GM12878 (cell line): ENCODE data around the gene EPHA7. TPM values are rescaled to one million over a fixed set of nuclear protein-coding genes. Genes with fewer than 3 reads are reported as not detected.

Source experiments
- ATAC-seq: fragments of 200-7000 bp; cut with Tn5 transposase; 3 replicates; pipeline ENCODE4 v1.9.1; 2020; ENCODE audit warnings: mild to moderate bottlenecking, moderate library complexity
- BruUV-seq: library from RNA; stranded (reverse); fragments of 400-500 nt; replicated peaks from 2 replicates; lab custom pipeline; 2021; lab: Mats Ljungman, UMichigan
- CTCF ChIA-PET: fragments of 300-600 bp; sonication (Branson Sonifier 250); formaldehyde crosslinking; extraction: SDS; loops from one replicate; lab custom pipeline; 2021; ENCODE audit warnings: inconsistent platforms; lab: Yijun Ruan, JAX
- POLR2A ChIA-PET: fragments of 350-600 bp; formaldehyde crosslinking; extraction: SDS; loops from one replicate; lab custom pipeline; 2021; ENCODE audit warnings: inconsistent platforms; lab: Charles Lee
- RAD21 ChIA-PET: fragments of 300-600 bp; sonication (Branson Sonifier 250); formaldehyde crosslinking; loops from one replicate; lab custom pipeline; 2023; ENCODE audit warnings: antibody characterized with exemption; ENCODE audit not compliant: unreplicated experiment; lab: Charles Lee
- SMC1A ChIA-PET: fragments of 300-600 bp; sonication (Branson Sonifier 250); formaldehyde crosslinking; loops from one replicate; lab custom pipeline; 2023; ENCODE audit not compliant: unreplicated experiment, uncharacterized antibody; lab: Charles Lee
- DNase-seq: peaks from one replicate; pipeline ENCODE4 v3.0.0-alpha.2; 2011; ENCODE audit warnings: low read depth, low spot score
- FAIRE-seq: peaks from 3 replicates; lab custom pipeline; 2011; peaks lifted over from hg19 to GRCh38; lab: Jason Lieb, UNC
- H2AFZ ChIP-seq: 2 replicates; pipeline ENCODE4 v1.6.0; 2011; ENCODE audit warnings: low read depth, low read length, control low read depth; ENCODE audit not compliant: control insufficient read depth
- H3K27ac ChIP-seq: 2 replicates; pipeline ENCODE4 v1.5.1; 2011; ENCODE audit warnings: control low read depth; ENCODE audit not compliant: control insufficient read depth, insufficient read depth
- H3K27me3 ChIP-seq, 2 experiments: replicated peaks in 1 of 2; 2 replicates each; pipeline versions ENCODE4 v1.6.0 to v1.6.1; 2011; ENCODE audit warnings: low read length in 1 of 2; ENCODE audit not compliant: control insufficient read depth in 2 of 2, insufficient read depth in 2 of 2
- H3K36me3 ChIP-seq, 2 experiments: 2 replicates each; pipeline ENCODE4 v1.5.1; 2011; ENCODE audit warnings: low read length in 1 of 2; ENCODE audit not compliant: control insufficient read depth in 2 of 2, insufficient read depth in 2 of 2
- H3K4me1 ChIP-seq: 2 replicates; pipeline ENCODE4 v1.6.1; 2011; ENCODE audit warnings: mild to moderate bottlenecking, low read length, moderate library complexity, mixed read lengths; ENCODE audit not compliant: control insufficient read depth, insufficient read depth
- H3K4me2 ChIP-seq: 2 replicates; pipeline ENCODE4 v1.6.0; 2011; ENCODE audit warnings: control low read depth; ENCODE audit not compliant: control insufficient read depth, insufficient read depth
- H3K4me3 ChIP-seq: fragments of 200-600 bp; sonication (generic); 2 replicates; pipeline ENCODE4 v1.5.1; 2016
- H3K79me2 ChIP-seq: 2 replicates; pipeline ENCODE4 v1.6.0; 2011; ENCODE audit warnings: low read length; ENCODE audit not compliant: control insufficient read depth, insufficient read depth
- H3K9ac ChIP-seq: 2 replicates; pipeline ENCODE4 v1.8.0; 2011; ENCODE audit warnings: low read length, control low read depth, mixed read lengths; ENCODE audit not compliant: control insufficient read depth, insufficient read depth
- H3K9me3 ChIP-seq: replicated peaks from 3 replicates; pipeline ENCODE4 v1.5.1; 2011; ENCODE audit warnings: mild to moderate bottlenecking, low read length; ENCODE audit not compliant: control insufficient read depth, insufficient read depth
- H4K20me1 ChIP-seq: 2 replicates; pipeline ENCODE4 v1.6.0; 2011; ENCODE audit not compliant: control insufficient read depth, insufficient read depth
- BACH1 ChIP-seq: fragments of 450-650 bp; IDR thresholded peaks from 2 replicates; pipeline ENCODE4 v1.6.1; 2017; ENCODE audit warnings: mild to moderate bottlenecking, borderline replicate concordance
- ETV6 ChIP-seq, 2 experiments: fragments of 450-650 bp in 1 of 2; IDR thresholded peaks in 1 of 2; conservative IDR thresholded peaks in 1 of 2; 2 replicates each; pipeline ENCODE4 v1.6.1; 2014; ENCODE audit warnings: antibody characterized with exemption in 1 of 2, borderline replicate concordance in 1 of 2, low read depth in 1 of 2, mild to moderate bottlenecking in 1 of 2, moderate library complexity in 1 of 2
- FOS ChIP-seq: IDR thresholded peaks from 3 replicates; pipeline ENCODE4 v1.6.1; 2011; ENCODE audit warnings: borderline replicate concordance; ENCODE audit not compliant: insufficient read length; ENCODE audit errors: extremely low read depth
- MXI1 ChIP-seq: fragments of 150-350 bp; IDR thresholded peaks from 2 replicates; pipeline ENCODE4 v1.6.1; 2011; ENCODE audit warnings: low read depth, mild to moderate bottlenecking, inconsistent platforms, low read length, improper control_type of control experiment
- NFYB ChIP-seq: IDR thresholded peaks from 2 replicates; pipeline ENCODE4 v1.6.1; 2011; ENCODE audit warnings: low read depth, mild to moderate bottlenecking, low read length, improper control_type of control experiment, moderate library complexity; ENCODE audit not compliant: insufficient read depth
- POLR2A ChIP-seq: IDR thresholded peaks from 2 replicates; pipeline ENCODE4 v1.6.1; 2011; ENCODE audit warnings: low read depth, mild to moderate bottlenecking, low read length
- POLR2AphosphoS2 ChIP-seq: IDR thresholded peaks from 2 replicates; pipeline ENCODE4 v1.6.1; 2011; ENCODE audit warnings: low read depth, mild to moderate bottlenecking, low read length, improper control_type of control experiment, moderate library complexity
- RB1 ChIP-seq: fragments of 450-650 bp; formaldehyde crosslinking; IDR thresholded peaks from 2 replicates; pipeline ENCODE4 v1.6.1; 2017; ENCODE audit warnings: mild to moderate bottlenecking, borderline replicate concordance
- RUNX3 ChIP-seq: IDR thresholded peaks from 2 replicates; pipeline ENCODE4 v1.6.1; 2012; ENCODE audit warnings: low read length, inconsistent platforms
- SMAD5 ChIP-seq: IDR thresholded peaks from 2 replicates; pipeline ENCODE4 v1.6.1; 2016; ENCODE audit warnings: antibody characterized with exemption, low read depth
- SPI1 ChIP-seq: IDR thresholded peaks from 2 replicates; pipeline ENCODE4 v1.6.1; 2011; ENCODE audit warnings: low read depth, mild to moderate bottlenecking, low read length, moderate library complexity, borderline replicate concordance; ENCODE audit not compliant: insufficient read depth
- STAT1 ChIP-seq: fragments of 450-650 bp; conservative IDR thresholded peaks from 2 replicates; pipeline ENCODE4 v1.6.1; 2014; ENCODE audit warnings: antibody characterized with exemption, mild to moderate bottlenecking
- TARDBP ChIP-seq: IDR thresholded peaks from 2 replicates; pipeline ENCODE4 v1.6.1; 2016; ENCODE audit warnings: borderline replicate concordance
- WGBS: methylation state at CpG from one replicate; pipeline ENCODE4 v1.1.6; 2016; ENCODE audit warnings: low lambda C conversion rate; ENCODE audit not compliant: insufficient replicate concordance, insufficient coverage; ENCODE audit errors: missing lambda C conversion rate; 5-methylcytosine and 5-hydroxymethylcytosine counted together
- in situ Hi-C: fragments of 300-500 bp; cut with MboI; formaldehyde crosslinking; loops from 9 replicates; pipeline ENCODE4 v1.14.3; 2018; ENCODE audit warnings: mixed read lengths
- intact Hi-C: fragments of 100-400 bp; cut with micrococcal nuclease; formaldehyde crosslinking; loops from one replicate; pipeline ENCODE4 v1.14.2; 2022; ENCODE audit not compliant: unreplicated experiment
- polyA plus RNA-seq, 11 experiments: library from polyadenylated mRNA; depleted of rRNA in 4 of 11; unstranded in 6 of 11; stranded (reverse) in 5 of 11; fragments of >200 nt; fragmentation: Nextera tagmentation in 4 of 11; fragmentation: Illumina TruSeq in 1 of 11; extraction: Ambion mirVana in 4 of 11; extraction: Trizol in 1 of 11; gene quantifications; 1 replicate in 1 of 11; 2 replicates in 10 of 11; pipeline versions ENCODE4 v1.2.1 to v1.2.3, GENCODE V29; 2011 to 2016; ENCODE audit warnings: inconsistent platforms in 2 of 11, missing spikeins in 2 of 11, low read depth in 1 of 11
- total RNA-seq, 4 experiments: library from RNA; depleted of rRNA in 3 of 4; stranded (reverse); fragments of >200 nt in 3 of 4; fragmentation: Illumina TruSeq in 1 of 4; extraction: Trizol in 1 of 4; gene quantifications; 2 replicates each; pipeline versions ENCODE4 v1.2.1 to v1.2.3, GENCODE V29; 2013 to 2021
- TF ChIP-seq, protein P1 (sequence below): fragments of 450-650 bp; IDR thresholded peaks from 2 replicates; pipeline ENCODE4 v1.6.1; 2016; ENCODE audit warnings: mild to moderate bottlenecking
- TF ChIP-seq, protein P2 (sequence below): fragments of 450-650 bp; conservative IDR thresholded peaks from 2 replicates; pipeline ENCODE4 v1.6.1; 2017; ENCODE audit warnings: mild to moderate bottlenecking, moderate library complexity
- TF ChIP-seq, protein P3 (sequence below): fragments of 450-650 bp; IDR thresholded peaks from 2 replicates; pipeline ENCODE4 v1.6.1; 2016; ENCODE audit warnings: mild to moderate bottlenecking, moderate library complexity, borderline replicate concordance

The EPHA7 gene
- total and polyA plus RNA-seq, 10 of the 15 experiments (the other 5 are each of a cell fraction or from before 2014, with no cell fraction given), result not detected

DNA sequence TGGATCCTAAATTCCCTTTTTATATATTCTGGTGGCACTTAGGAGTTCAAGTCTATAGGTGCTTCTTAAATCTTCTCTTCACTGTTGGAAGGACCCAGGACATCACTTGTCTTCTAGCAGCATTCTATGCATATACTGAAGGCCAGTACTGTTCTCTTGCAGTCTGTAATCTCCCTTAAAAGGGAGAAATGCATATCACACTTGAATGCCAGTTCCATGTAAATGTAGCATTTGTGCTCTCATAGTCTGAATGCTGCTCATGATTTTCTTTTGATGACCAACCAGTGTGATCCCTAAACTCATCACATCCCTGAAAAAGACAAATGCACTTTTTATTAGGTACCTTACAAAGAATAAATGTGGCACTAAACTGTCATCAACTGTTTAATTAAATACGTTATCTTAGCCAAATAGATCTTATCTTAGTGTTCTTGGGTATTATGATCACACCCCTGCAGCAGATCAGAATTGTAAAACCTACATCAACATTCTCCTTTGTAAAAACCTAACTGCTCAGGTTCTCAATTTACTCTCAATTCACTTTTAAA lies 176.1 kb downstream of the EPHA7 start:
- H3K4me2 ChIP-seq, result no peak overlapping the region
- intact Hi-C loops (no loop called here), in situ Hi-C loops (no loop called here)
- FAIRE-seq, result no peak
- no peak overlapping the region for H3K4me3 ChIP-seq
- CTCF ChIA-PET, result no interaction called here
- TF ChIP-seq ETV6 (conservative IDR thresholded peaks at IDR 0.05 in 1 of 2, IDR thresholded peaks at IDR 0.05 in 1 of 2; ENCODE audit: borderline replicate concordance in 1 of 2, low read depth in 1 of 2) (no peak), STAT1 (no peak), FOS (no peak), BACH1 (no peak), RUNX3 (no peak), TARDBP (no peak), MXI1 (no peak), POLR2A (no peak), NFYB (no peak), SMAD5 (no peak), SPI1 (no peak), POLR2AphosphoS2 (no peak), RB1 (no peak)
- TF ChIP-seq, protein P1, sequence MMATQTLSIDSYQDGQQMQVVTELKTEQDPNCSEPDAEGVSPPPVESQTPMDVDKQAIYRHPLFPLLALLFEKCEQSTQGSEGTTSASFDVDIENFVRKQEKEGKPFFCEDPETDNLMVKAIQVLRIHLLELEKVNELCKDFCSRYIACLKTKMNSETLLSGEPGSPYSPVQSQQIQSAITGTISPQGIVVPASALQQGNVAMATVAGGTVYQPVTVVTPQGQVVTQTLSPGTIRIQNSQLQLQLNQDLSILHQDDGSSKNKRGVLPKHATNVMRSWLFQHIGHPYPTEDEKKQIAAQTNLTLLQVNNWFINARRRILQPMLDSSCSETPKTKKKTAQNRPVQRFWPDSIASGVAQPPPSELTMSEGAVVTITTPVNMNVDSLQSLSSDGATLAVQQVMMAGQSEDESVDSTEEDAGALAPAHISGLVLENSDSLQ, result no peak
- TF ChIP-seq, protein P2, sequence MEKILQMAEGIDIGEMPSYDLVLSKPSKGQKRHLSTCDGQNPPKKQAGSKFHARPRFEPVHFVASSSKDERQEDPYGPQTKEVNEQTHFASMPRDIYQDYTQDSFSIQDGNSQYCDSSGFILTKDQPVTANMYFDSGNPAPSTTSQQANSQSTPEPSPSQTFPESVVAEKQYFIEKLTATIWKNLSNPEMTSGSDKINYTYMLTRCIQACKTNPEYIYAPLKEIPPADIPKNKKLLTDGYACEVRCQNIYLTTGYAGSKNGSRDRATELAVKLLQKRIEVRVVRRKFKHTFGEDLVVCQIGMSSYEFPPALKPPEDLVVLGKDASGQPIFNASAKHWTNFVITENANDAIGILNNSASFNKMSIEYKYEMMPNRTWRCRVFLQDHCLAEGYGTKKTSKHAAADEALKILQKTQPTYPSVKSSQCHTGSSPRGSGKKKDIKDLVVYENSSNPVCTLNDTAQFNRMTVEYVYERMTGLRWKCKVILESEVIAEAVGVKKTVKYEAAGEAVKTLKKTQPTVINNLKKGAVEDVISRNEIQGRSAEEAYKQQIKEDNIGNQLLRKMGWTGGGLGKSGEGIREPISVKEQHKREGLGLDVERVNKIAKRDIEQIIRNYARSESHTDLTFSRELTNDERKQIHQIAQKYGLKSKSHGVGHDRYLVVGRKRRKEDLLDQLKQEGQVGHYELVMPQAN, result no peak
- TF ChIP-seq, protein P3, sequence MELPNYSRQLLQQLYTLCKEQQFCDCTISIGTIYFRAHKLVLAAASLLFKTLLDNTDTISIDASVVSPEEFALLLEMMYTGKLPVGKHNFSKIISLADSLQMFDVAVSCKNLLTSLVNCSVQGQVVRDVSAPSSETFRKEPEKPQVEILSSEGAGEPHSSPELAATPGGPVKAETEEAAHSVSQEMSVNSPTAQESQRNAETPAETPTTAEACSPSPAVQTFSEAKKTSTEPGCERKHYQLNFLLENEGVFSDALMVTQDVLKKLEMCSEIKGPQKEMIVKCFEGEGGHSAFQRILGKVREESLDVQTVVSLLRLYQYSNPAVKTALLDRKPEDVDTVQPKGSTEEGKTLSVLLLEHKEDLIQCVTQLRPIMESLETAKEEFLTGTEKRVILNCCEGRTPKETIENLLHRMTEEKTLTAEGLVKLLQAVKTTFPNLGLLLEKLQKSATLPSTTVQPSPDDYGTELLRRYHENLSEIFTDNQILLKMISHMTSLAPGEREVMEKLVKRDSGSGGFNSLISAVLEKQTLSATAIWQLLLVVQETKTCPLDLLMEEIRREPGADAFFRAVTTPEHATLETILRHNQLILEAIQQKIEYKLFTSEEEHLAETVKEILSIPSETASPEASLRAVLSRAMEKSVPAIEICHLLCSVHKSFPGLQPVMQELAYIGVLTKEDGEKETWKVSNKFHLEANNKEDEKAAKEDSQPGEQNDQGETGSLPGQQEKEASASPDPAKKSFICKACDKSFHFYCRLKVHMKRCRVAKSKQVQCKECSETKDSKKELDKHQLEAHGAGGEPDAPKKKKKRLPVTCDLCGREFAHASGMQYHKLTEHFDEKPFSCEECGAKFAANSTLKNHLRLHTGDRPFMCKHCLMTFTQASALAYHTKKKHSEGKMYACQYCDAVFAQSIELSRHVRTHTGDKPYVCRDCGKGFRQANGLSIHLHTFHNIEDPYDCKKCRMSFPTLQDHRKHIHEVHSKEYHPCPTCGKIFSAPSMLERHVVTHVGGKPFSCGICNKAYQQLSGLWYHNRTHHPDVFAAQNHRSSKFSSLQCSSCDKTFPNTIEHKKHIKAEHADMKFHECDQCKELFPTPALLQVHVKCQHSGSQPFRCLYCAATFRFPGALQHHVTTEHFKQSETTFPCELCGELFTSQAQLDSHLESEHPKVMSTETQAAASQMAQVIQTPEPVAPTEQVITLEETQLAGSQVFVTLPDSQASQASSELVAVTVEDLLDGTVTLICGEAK, result no peak
- no peak for ATAC-seq
- SMC1A ChIA-PET, result no interaction called here
- H4K20me1 ChIP-seq, result no peaks in the 10 kb centered on the region
- H3K79me2 ChIP-seq, result no peaks in the 10 kb centered on the region
- POLR2A ChIA-PET, result no interaction called here
- H3K27ac ChIP-seq, result no peak overlapping the region
- no peaks in the 10 kb centered on the region for H3K9me3 ChIP-seq
- no peak overlapping the region for H3K9ac ChIP-seq
- DNase-seq, result no peak
- no TSS peak for BruUV-seq
- H3K4me1 ChIP-seq, result no peaks in the 10 kb centered on the region
- RAD21 ChIA-PET, result interaction anchor here (0.5 kb wide), 1 partner anchor 1597 kb away, joined by 3 read pairs; no protein-coding TSS in a partner anchor
- H2AFZ ChIP-seq, result no peak overlapping the region
- H3K36me3 ChIP-seq, result no peaks in the 10 kb centered on the region
- WGBS, result 4% methylated on average over 1 of the region's 1 CpG
- H3K27me3 ChIP-seq, result no peaks in the 10 kb centered on the region
